ENCODE results near the gene RELA. TPM values are rescaled to one million over a fixed set of nuclear protein-coding genes. Genes with fewer than 3 reads are reported as not detected.

RELA gene
- total RNA-seq, 1 donor from 2014 or later = 68.9 TPM

DNA sequence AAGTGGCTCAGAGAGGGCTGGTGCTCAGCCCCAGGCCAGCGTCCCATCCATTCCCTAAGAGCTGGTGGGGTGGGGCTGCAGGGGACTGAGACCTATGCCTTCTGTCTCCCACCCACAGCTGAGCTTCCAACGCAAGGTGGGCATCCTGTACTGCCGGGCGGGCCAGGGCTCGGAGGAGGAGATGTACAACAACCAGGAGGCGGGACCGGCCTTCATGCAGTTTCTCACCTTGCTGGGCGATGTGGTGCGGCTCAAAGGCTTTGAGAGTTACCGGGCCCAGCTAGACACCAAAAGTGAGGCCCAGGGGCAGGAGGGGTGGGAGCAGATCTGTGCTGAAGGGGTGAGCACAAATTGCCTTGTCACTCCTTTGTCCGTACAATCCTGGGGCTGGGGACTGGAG lies 17.9 kb downstream of the RELA start:
- H4K20me1 ChIP-seq (ENCODE audit: insufficient read depth, low read length) = peaks cover 9% of the 10 kb centered on the region
- FAIRE-seq (no peak), DNase-seq (ENCODE audit: low read depth) (no peak)
- peaks cover 3% of the 10 kb centered on the region for H3K9me3 Mint-ChIP-seq (ENCODE audit: unreplicated experiment)
- peaks cover 14% of the 10 kb centered on the region for H3K36me3 Mint-ChIP-seq (ENCODE audit: low read depth, unreplicated experiment)
- H3K36me3 ChIP-seq (ENCODE audit: insufficient read depth, low read length) = no peaks in the 10 kb centered on the region
- H3K27ac ChIP-seq (ENCODE audit: low read depth, low read length) = no peak overlapping the region
- H3K9me3 ChIP-seq (ENCODE audit: insufficient read depth, low read depth, low read length) = no peaks in the 10 kb centered on the region
- H3K27me3 ChIP-seq (ENCODE audit: insufficient read depth, low read length) = no peaks in the 10 kb centered on the region
- H3K27me3 Mint-ChIP-seq (ENCODE audit: low read depth, unreplicated experiment) = no peaks in the 10 kb centered on the region
- peaks cover 9% of the 10 kb centered on the region for H3K79me2 ChIP-seq (ENCODE audit: insufficient read depth, low read length)
- H3K4me3 ChIP-seq (ENCODE audit: insufficient read depth, low read depth, low read length) = no peak overlapping the region
- peaks cover 17% of the 10 kb centered on the region for H3K4me1 Mint-ChIP-seq (ENCODE audit: low read depth, unreplicated experiment)
- peaks cover 12% of the 10 kb centered on the region for H3K4me1 ChIP-seq (ENCODE audit: insufficient read depth, low read length)
- no peak overlapping the region for H3K9ac ChIP-seq (ENCODE audit: low read length)
- no peak overlapping the region for H2AFZ ChIP-seq (ENCODE audit: low read depth, low read length)
- no peak overlapping the region for H3K4me2 ChIP-seq (ENCODE audit: low read length)
- no peak overlapping the region for H3K4me3 Mint-ChIP-seq (ENCODE audit: unreplicated experiment)
- no peak for TF ChIP-seq EZH2 (IDR thresholded peaks at IDR 0.05; ENCODE audit: insufficient read depth, low read length)
- TF ChIP-seq, protein P1, sequence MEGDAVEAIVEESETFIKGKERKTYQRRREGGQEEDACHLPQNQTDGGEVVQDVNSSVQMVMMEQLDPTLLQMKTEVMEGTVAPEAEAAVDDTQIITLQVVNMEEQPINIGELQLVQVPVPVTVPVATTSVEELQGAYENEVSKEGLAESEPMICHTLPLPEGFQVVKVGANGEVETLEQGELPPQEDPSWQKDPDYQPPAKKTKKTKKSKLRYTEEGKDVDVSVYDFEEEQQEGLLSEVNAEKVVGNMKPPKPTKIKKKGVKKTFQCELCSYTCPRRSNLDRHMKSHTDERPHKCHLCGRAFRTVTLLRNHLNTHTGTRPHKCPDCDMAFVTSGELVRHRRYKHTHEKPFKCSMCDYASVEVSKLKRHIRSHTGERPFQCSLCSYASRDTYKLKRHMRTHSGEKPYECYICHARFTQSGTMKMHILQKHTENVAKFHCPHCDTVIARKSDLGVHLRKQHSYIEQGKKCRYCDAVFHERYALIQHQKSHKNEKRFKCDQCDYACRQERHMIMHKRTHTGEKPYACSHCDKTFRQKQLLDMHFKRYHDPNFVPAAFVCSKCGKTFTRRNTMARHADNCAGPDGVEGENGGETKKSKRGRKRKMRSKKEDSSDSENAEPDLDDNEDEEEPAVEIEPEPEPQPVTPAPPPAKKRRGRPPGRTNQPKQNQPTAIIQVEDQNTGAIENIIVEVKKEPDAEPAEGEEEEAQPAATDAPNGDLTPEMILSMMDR (IDR thresholded peaks at IDR 0.05; ENCODE audit: insufficient read depth, low read depth, low read length) = no peak
- no peak overlapping the region for H3K27ac Mint-ChIP-seq (ENCODE audit: unreplicated experiment)

- Histone ChIP-seq H3K4me1 (ENCODE audit: insufficient read depth, low read length) (peaks cover 12% of the 10 kb centered on the region), H2AFZ (ENCODE audit: low read depth, low read length) (no peak overlapping the region), H3K79me2 (ENCODE audit: insufficient read depth, low read length) (peaks cover 13% of the 10 kb centered on the region), H3K9ac (ENCODE audit: low read length) (no peak overlapping the region), H3K27ac (ENCODE audit: low read depth, low read length) (no peak overlapping the region), H3K27me3 (ENCODE audit: insufficient read depth, low read length) (no peaks in the 10 kb centered on the region), H3K4me2 (ENCODE audit: low read length) (peak overlapping the region; percentile 14), H3K4me3 (ENCODE audit: insufficient read depth, low read depth, low read length) (no peak overlapping the region), H4K20me1 (ENCODE audit: insufficient read depth, low read length) (peaks cover 13% of the 10 kb centered on the region), H3K36me3 (ENCODE audit: insufficient read depth, low read length) (no peaks in the 10 kb centered on the region), H3K9me3 (ENCODE audit: insufficient read depth, low read depth, low read length) (no peaks in the 10 kb centered on the region)
- H3K27me3 Mint-ChIP-seq (ENCODE audit: low read depth, unreplicated experiment) = no peaks in the 10 kb centered on the region
- peak overlapping the region; percentile 80 for H3K27ac Mint-ChIP-seq (ENCODE audit: unreplicated experiment)
- FAIRE-seq = no peak
- peaks cover 17% of the 10 kb centered on the region for H3K4me1 Mint-ChIP-seq (ENCODE audit: low read depth, unreplicated experiment)
- H3K9me3 Mint-ChIP-seq (ENCODE audit: unreplicated experiment) = peaks cover 3% of the 10 kb centered on the region
- TF ChIP-seq, protein P1 (IDR thresholded peaks at IDR 0.05; ENCODE audit: insufficient read depth, low read depth, low read length) = no peak
- TF ChIP-seq EZH2 (IDR thresholded peaks at IDR 0.05; ENCODE audit: insufficient read depth, low read length) = no peak
- no peak for DNase-seq (ENCODE audit: low read depth)
- H3K36me3 Mint-ChIP-seq (ENCODE audit: low read depth, unreplicated experiment) = peaks cover 14% of the 10 kb centered on the region
- H3K4me3 Mint-ChIP-seq (ENCODE audit: unreplicated experiment) = no peak overlapping the region
These were observed 18.7 kb downstream of the RELA start for GRCh38 chr11:65643971-65644370.

DNA sequence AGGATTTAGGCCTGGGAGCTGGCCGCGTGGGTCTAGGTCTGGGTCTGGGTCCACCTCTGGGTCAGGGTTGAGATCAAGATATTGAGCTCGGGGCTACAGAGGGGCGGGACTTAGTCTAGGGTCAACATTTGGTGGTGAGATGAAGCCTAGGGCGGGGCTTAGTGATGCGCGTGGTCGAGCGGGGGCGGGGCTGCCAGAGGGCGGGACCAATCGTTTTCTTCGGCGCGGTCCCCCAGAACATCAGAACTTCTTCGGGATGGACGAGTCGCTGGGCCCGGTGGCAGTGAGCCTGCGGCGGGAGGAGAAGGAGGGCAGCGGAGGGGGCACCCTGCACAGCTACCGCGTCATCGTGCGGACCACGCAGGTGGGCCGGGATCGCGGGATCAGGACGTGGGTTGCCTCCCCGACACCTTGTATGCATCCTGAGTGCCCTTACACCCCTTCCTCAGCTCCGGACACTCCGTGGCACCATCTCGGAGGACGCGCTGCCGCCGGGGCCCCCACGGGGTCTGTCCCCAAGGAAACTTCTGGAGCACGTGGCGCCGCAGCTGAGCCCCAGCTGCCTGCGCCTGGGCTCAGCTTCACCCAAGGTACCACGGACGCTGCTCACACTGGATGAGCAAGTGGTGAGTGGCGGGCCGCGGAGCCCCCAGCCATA lies 20.6 kb downstream of the RELA start:
- no peak for FAIRE-seq
- Histone ChIP-seq H3K9ac (ENCODE audit: low read length) (no peak overlapping the region), H4K20me1 (ENCODE audit: insufficient read depth, low read length) (peaks cover 22% of the 10 kb centered on the region), H2AFZ (ENCODE audit: low read depth, low read length) (peak overlapping the region; percentile 10), H3K27ac (ENCODE audit: low read depth, low read length) (no peak overlapping the region), H3K9me3 (ENCODE audit: insufficient read depth, low read depth, low read length) (no peaks in the 10 kb centered on the region), H3K4me1 (ENCODE audit: insufficient read depth, low read length) (peaks cover 25% of the 10 kb centered on the region), H3K79me2 (ENCODE audit: insufficient read depth, low read length) (peaks cover 21% of the 10 kb centered on the region), H3K27me3 (ENCODE audit: insufficient read depth, low read length) (no peaks in the 10 kb centered on the region), H3K4me2 (ENCODE audit: low read length) (peak overlapping the region; percentile 64), H3K4me3 (ENCODE audit: insufficient read depth, low read depth, low read length) (no peak overlapping the region), H3K36me3 (ENCODE audit: insufficient read depth, low read length) (no peaks in the 10 kb centered on the region)
- no peak for DNase-seq (ENCODE audit: low read depth)
- Mint-ChIP-seq H3K27ac (ENCODE audit: unreplicated experiment) (no peak overlapping the region), H3K36me3 (ENCODE audit: low read depth, unreplicated experiment) (peaks cover 12% of the 10 kb centered on the region), H3K27me3 (ENCODE audit: low read depth, unreplicated experiment) (no peaks in the 10 kb centered on the region), H3K4me3 (ENCODE audit: unreplicated experiment) (peak overlapping the region; percentile 34), H3K9me3 (ENCODE audit: unreplicated experiment) (peaks cover 3% of the 10 kb centered on the region), H3K4me1 (ENCODE audit: low read depth, unreplicated experiment) (peaks cover 20% of the 10 kb centered on the region)
- no peak for TF ChIP-seq EZH2 (IDR thresholded peaks at IDR 0.05; ENCODE audit: insufficient read depth, low read length)
- TF ChIP-seq, protein P1 (IDR thresholded peaks at IDR 0.05; ENCODE audit: insufficient read depth, low read depth, low read length) = no peak
